GM19452 (cell line): ENCODE measurements around the gene TEX101.
"Not testable (repeated sequence)": the region's sequence is repeated elsewhere in the genome, so short reads cannot be mapped to it uniquely, and the experiment has no call there.

Experiments
- ATAC-seq: cut with Tn5 transposase; IDR thresholded peaks from one replicate; pipeline ENCODE4 v1.9.1; 2021; ENCODE audit not compliant: unreplicated experiment

Gene TEX101

GRCh38 chr19:43414554-43414953, at the start of gene TEX101:
Gene TEX101, plus strand, starts transcription at chr19:43414890. Its CDS starts 1,030 bp downstream, at chr19:43415920.
- ATAC-seq: no peak

GRCh38 chr19:43365677-43366076, 49.0 kb upstream of the TEX101 start:
- ATAC-seq: not testable (repeated sequence)

GRCh38 chr19:43367822-43368221, 46.9 kb upstream of the TEX101 start:
- ATAC-seq: no peak

GRCh38 chr19:43368897-43369296, 45.8 kb upstream of the TEX101 start:
- not testable (repeated sequence) for ATAC-seq

- ATAC-seq: no peak
These were observed 42.8 kb upstream of the TEX101 start for GRCh38 chr19:43371909-43372308.

- no peak for ATAC-seq
These were observed 42.2 kb upstream of the TEX101 start for GRCh38 chr19:43372462-43372861.

- not testable (repeated sequence) for ATAC-seq
These were observed 37.1 kb upstream of the TEX101 start for GRCh38 chr19:43377624-43378023.

- no peak for ATAC-seq
These were observed 34.7 kb upstream of the TEX101 start for GRCh38 chr19:43380008-43380407.

GRCh38 chr19:43380771-43381386, 33.8 kb upstream of the TEX101 start:
- ATAC-seq: no peak

GRCh38 chr19:43382586-43383216, 32.0 kb upstream of the TEX101 start:
- ATAC-seq: not testable (repeated sequence)

GRCh38 chr19:43383254-43383653, 31.4 kb upstream of the TEX101 start:
- not testable (repeated sequence) for ATAC-seq

- ATAC-seq: not testable (repeated sequence)
These were observed 30.9 kb upstream of the TEX101 start for GRCh38 chr19:43383759-43384158.

- not testable (repeated sequence) for ATAC-seq
These were observed 23.7 kb upstream of the TEX101 start for GRCh38 chr19:43390903-43391551.

- not testable (repeated sequence) for ATAC-seq
These were observed 23.1 kb upstream of the TEX101 start for GRCh38 chr19:43391552-43391935.

- not testable (repeated sequence) for ATAC-seq
These were observed 21.2 kb upstream of the TEX101 start for GRCh38 chr19:43393501-43393900.

GRCh38 chr19:43395561-43395960, 19.1 kb upstream of the TEX101 start:
- ATAC-seq: no peak

- ATAC-seq: no peak
These were observed 8.4 kb upstream of the TEX101 start for GRCh38 chr19:43406297-43406696.

GRCh38 chr19:43407416-43408005, 7.2 kb upstream of the TEX101 start:
- no peak for ATAC-seq

- ATAC-seq: no peak
These were observed 6.6 kb upstream of the TEX101 start for GRCh38 chr19:43408043-43408442.

- no peak for ATAC-seq
These were observed 5.3 kb upstream of the TEX101 start for GRCh38 chr19:43409415-43409814.

- no peak for ATAC-seq
These were observed 2.2 kb upstream of the TEX101 start for GRCh38 chr19:43412441-43412840.
